ENCODE measurements around the gene ABTB2. TPM values are rescaled to one million over a fixed set of nuclear protein-coding genes. Genes with fewer than 3 reads are reported as not detected.

The ABTB2 gene
- total and polyA plus RNA-seq, 2 of the 8 experiments (the other 6 are each of a cell fraction or from before 2014, with no cell fraction given) = 7.7 to 10.2 TPM

- Histone ChIP-seq H2AK5ac (ENCODE audit: low read depth, low read length) (no peak overlapping the region), H3K27me3 (replicated peaks in 1 of 4; ENCODE audit: control insufficient read depth in 3 of 4, extremely low read depth in 1 of 4, insufficient read depth in 3 of 4, low read length in 3 of 4) (no peaks in the 10 kb centered on the region), H3K4me2 (ENCODE audit: insufficient read depth in 1 of 2, low read depth in 2 of 2, low read length in 2 of 2) (no peak overlapping the region), H2AFZ (ENCODE audit: low read length) (no peak overlapping the region), H3K4me1 (replicated peaks in 1 of 4; ENCODE audit: control insufficient read depth in 3 of 4, insufficient read depth in 4 of 4, low read length in 3 of 4) (no peaks in the 10 kb centered on the region), H4K5ac (ENCODE audit: insufficient read length, low read depth, low read length) (no peak overlapping the region), H3K14ac (ENCODE audit: insufficient read length) (no peak overlapping the region), H3K4me3 (ENCODE audit: extremely low read depth in 1 of 4, insufficient read depth in 2 of 4, low read depth in 3 of 4, low read length in 4 of 4) (no peak overlapping the region), H3K36me3 (ENCODE audit: control insufficient read depth in 2 of 4, insufficient read depth in 4 of 4, low read length in 3 of 4) (no peaks in the 10 kb centered on the region), H3K23ac (ENCODE audit: insufficient read length) (no peak overlapping the region), H3K23me2 (ENCODE audit: low read depth, low read length) (no peaks in the 10 kb centered on the region; the same call in 1 of the 2 replicates), H4K91ac (replicated peaks; ENCODE audit: insufficient read length, low read length) (no peak overlapping the region), H3K79me2 (ENCODE audit: control insufficient read depth in 1 of 2, insufficient read depth in 2 of 2, low read length in 2 of 2) (no peaks in the 10 kb centered on the region), H2BK20ac (ENCODE audit: low read length) (no peak overlapping the region), H2BK12ac (ENCODE audit: low read depth, low read length) (no peak overlapping the region), H4K8ac (ENCODE audit: extremely low read depth, insufficient read depth, low read length) (no peak overlapping the region), H2BK5ac (ENCODE audit: low read depth, low read length) (no peak overlapping the region), H2BK15ac (ENCODE audit: low read length) (no peak overlapping the region), H3K56ac (replicated peaks; ENCODE audit: insufficient read length, low read depth, low read length) (no peak overlapping the region), H3K4ac (replicated peaks; ENCODE audit: insufficient read length, low read depth, low read length) (no peak overlapping the region), H2BK120ac (replicated peaks; ENCODE audit: low read depth, low read length) (no peak overlapping the region), H3K27ac (ENCODE audit: low read depth, low read length) (no peak overlapping the region), H3K79me1 (ENCODE audit: low read depth, low read length) (no peaks in the 10 kb centered on the region), H3K9me3 (ENCODE audit: insufficient read depth in 2 of 2, low read depth in 1 of 2, low read length in 1 of 2) (0 out of 4 replicates have a peak, but pooled peaks cover 0 to under 1% of the 10 kb centered on the region in 2 experiments), H3K9ac (replicated peaks in 1 of 4; ENCODE audit: extremely low read depth in 1 of 4, low read depth in 3 of 4, low read length in 3 of 4) (no peak overlapping the region), H3K18ac (ENCODE audit: extremely low read depth, low read length) (no peak overlapping the region), H4K20me1 (replicated peaks in 1 of 2; ENCODE audit: control insufficient read depth in 1 of 2, insufficient read depth in 2 of 2, low read length in 2 of 2) (no peaks in the 10 kb centered on the region)
- WGBS, 2 experiments (ENCODE audit: extremely low coverage in 1 of 2, insufficient coverage in 1 of 2, insufficient read length in 1 of 2, insufficient replicate concordance in 2 of 2, low coverage in 1 of 2, low lambda C conversion rate in 2 of 2, missing lambda C conversion rate in 1 of 2) = 84 to 95% methylated on average over 2 to 5 of the region's 7 CpGs
- POLR2A ChIA-PET (ENCODE audit: partially characterized antibody) = no interaction called here
- CTCF ChIA-PET (ENCODE audit: partially characterized antibody) = no interaction called here
- no peak for DNase-seq (ENCODE audit: low read depth in 1 of 2, low spot score in 2 of 2)
- TF ChIP-seq SUZ12 (IDR thresholded peaks at IDR 0.05; ENCODE audit: low read length) = no peak
- TF ChIP-seq SP4 (IDR thresholded peaks at IDR 0.05; ENCODE audit: low read length) = no peak
- TF ChIP-seq CHD1 (IDR thresholded peaks at IDR 0.05; ENCODE audit: low read depth, low read length) = no peak
- TF ChIP-seq NRF1 (IDR thresholded peaks at IDR 0.05; ENCODE audit: low read depth, low read length) = no peak
- no peak for TF ChIP-seq SIRT6 (IDR thresholded peaks at IDR 0.05; ENCODE audit: low read length)
- TF ChIP-seq TBP (IDR thresholded peaks at IDR 0.05; ENCODE audit: low read depth, low read length) = no peak
- no peak for TF ChIP-seq SP2 (IDR thresholded peaks at IDR 0.05; ENCODE audit: low read length)
- TF ChIP-seq SAP30 (IDR thresholded peaks at IDR 0.05; ENCODE audit: insufficient read depth, insufficient replicate concordance, low read length) = no peak
- TF ChIP-seq BACH1 (IDR thresholded peaks at IDR 0.05; ENCODE audit: low read length) = no peak
- TF ChIP-seq BRCA1 (IDR thresholded peaks at IDR 0.05; ENCODE audit: low read depth, low read length) = no peak
- no peak for TF ChIP-seq SP1 (IDR thresholded peaks at IDR 0.05; ENCODE audit: low read depth, low read length)
- TF ChIP-seq USF2 (IDR thresholded peaks at IDR 0.05; ENCODE audit: low read length) = no peak
- TF ChIP-seq KDM1A (IDR thresholded peaks at IDR 0.05; ENCODE audit: borderline replicate concordance, low read length) = no peak
- FAIRE-seq = no peak
Observed at GRCh38 chr11:34405079-34405858, 47.5 kb upstream of the ABTB2 start.
